CD4-positive, alpha-beta T cell (primary cell): ENCODE measurements around the gene CUL9. TPM values are rescaled to one million over a fixed set of nuclear protein-coding genes. Genes with fewer than 3 reads are reported as not detected.

Experiments used
- ATAC-seq: fragments of 200-7000 bp; cut with Tn5 transposase; one replicate; pipeline ENCODE4 v1.10.0; 2022; ENCODE audit warnings: mild to moderate bottlenecking; ENCODE audit not compliant: poor library complexity
- CTCF ChIA-PET: fragments of 350-600 bp; sonication (Branson Sonifier 250); formaldehyde crosslinking; loops from one replicate; lab custom pipeline; 2021; ENCODE audit warnings: antibody characterized with exemption, inconsistent platforms; lab: Charles Lee
- POLR2A ChIA-PET: fragments of 350-600 bp; sonication (Branson Sonifier 250); formaldehyde crosslinking; loops from one replicate; lab custom pipeline; 2021; ENCODE audit warnings: antibody characterized with exemption, inconsistent platforms; lab: Charles Lee
- DNase-seq, 14 experiments: peaks; one replicate each; pipeline ENCODE4 v3.0.0-alpha.2; 2013 to 2020; ENCODE audit warnings: mixed read lengths in 2 of 14
- H3K27ac ChIP-seq, 2 donors: one replicate each; pipeline versions ENCODE4 v1.5.1 to v1.7.0; 2013; ENCODE audit warnings: low read length in 2 of 2, low read depth in 1 of 2, mild to moderate bottlenecking in 1 of 2
- H3K27me3 ChIP-seq, 2 experiments: 1 replicate in 1 of 2; 2 replicates in 1 of 2; pipeline versions ENCODE4 v1.6.1 to v1.7.0; 2013; ENCODE audit warnings: low read length in 2 of 2, control low read depth in 1 of 2, mild to moderate bottlenecking in 1 of 2, moderate library complexity in 1 of 2; ENCODE audit not compliant: insufficient read depth in 2 of 2, control insufficient read depth in 1 of 2
- H3K36me3 ChIP-seq: one replicate; pipeline ENCODE4 v1.6.1; 2013; ENCODE audit warnings: low read length, control low read depth; ENCODE audit not compliant: insufficient read depth
- H3K4me1 ChIP-seq: one replicate; pipeline ENCODE4 v1.6.1; 2013; ENCODE audit warnings: low read length, control low read depth; ENCODE audit not compliant: insufficient read depth
- H3K4me3 ChIP-seq: one replicate; pipeline ENCODE4 v1.5.1; 2013; ENCODE audit warnings: mild to moderate bottlenecking, low read length, moderate library complexity
- H3K9me3 ChIP-seq, 2 experiments: 1 replicate in 1 of 2; 2 replicates in 1 of 2; pipeline versions ENCODE4 v1.6.1 to v1.7.0; 2013; ENCODE audit warnings: low read length in 2 of 2, mild to moderate bottlenecking in 2 of 2, control low read depth in 1 of 2, moderate library complexity in 1 of 2; ENCODE audit not compliant: control insufficient read depth in 1 of 2, insufficient read depth in 1 of 2
- H3K27ac Mint-ChIP-seq: one replicate; pipeline ENCODE4 v1.8.0; 2020; ENCODE audit warnings: mixed read lengths
- H3K27me3 Mint-ChIP-seq: one replicate; pipeline ENCODE4 v1.8.0; 2021; ENCODE audit warnings: mixed read lengths
- H3K36me3 Mint-ChIP-seq: one replicate; pipeline ENCODE4 v1.8.0; 2021; ENCODE audit warnings: low read depth, mixed read lengths
- H3K4me1 Mint-ChIP-seq: one replicate; pipeline ENCODE4 v1.8.0; 2021; ENCODE audit warnings: low read depth, mixed read lengths
- H3K4me3 Mint-ChIP-seq: one replicate; pipeline ENCODE4 v1.8.0; 2020; ENCODE audit warnings: mild to moderate bottlenecking, mixed read lengths
- H3K9me3 Mint-ChIP-seq: one replicate; pipeline ENCODE4 v1.8.0; 2020; ENCODE audit warnings: mixed read lengths
- CTCF ChIP-seq: fragments of 200-600 bp; IDR thresholded peaks from one replicate; pipeline ENCODE4 v1.8.0; 2022; ENCODE audit warnings: antibody characterized with exemption, mild to moderate bottlenecking
- intact Hi-C, 2 experiments: fragments of 100-400 bp; cut with DNase I in 1 of 2; cut with micrococcal nuclease in 1 of 2; formaldehyde crosslinking; loops; one replicate each; pipeline versions ENCODE4 v1.15.1 to v1.9.0; 2023 to 2025; cut with DNase I, micrococcal nuclease
- total RNA-seq, 174 experiments: library from RNA in 2 of 174; stranded (reverse) in 2 of 174; gene quantifications; one replicate each; pipeline ENCODE4 v1.2.3 and lab custom pipeline; 2021 to 2026

Gene CUL9
- total RNA-seq, 2 experiments from 2014 or later, result 75.5 to 79.2 TPM

DNA sequence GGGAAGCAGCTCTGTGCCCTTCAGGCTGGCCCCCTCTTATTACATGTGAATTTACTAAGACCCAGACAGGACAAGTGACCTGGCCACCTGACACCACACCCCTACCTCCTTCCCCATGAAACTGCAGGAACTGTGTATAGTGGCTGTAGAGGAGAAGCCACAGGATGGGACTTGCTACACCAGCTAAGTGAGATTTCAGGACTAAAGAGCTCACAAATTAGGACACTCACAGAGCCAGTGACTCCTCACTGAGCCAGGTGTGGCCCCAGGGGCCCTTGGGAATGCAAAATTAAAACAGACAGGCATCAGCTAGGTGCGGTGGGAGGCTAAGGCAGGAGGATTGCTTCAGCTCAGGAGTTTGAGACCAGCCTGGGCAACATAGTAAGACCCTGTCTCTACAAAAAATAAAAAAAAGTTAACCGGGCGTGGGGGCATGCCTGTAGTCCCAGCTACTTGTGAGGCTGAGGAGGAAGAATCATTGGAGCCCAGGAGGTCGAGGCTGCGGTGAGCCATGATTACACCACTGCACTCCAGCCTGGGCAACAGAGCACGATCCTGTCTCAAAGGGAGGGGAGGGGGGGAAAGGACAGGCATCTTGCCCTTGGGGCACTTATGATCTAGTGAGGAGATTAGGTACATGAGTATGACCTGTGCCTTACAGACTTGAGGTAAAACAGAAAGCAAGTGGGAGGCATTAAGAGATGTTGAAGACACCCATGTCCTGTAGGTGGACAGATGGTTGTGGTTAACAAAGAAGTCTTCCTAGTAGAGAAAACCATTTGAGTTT lies 34.1 kb upstream of the CUL9 start:
- no peak for ATAC-seq

GRCh38 chr6:43149265-43149664 lies 32.7 kb upstream of the CUL9 start:
- intact Hi-C loops, result no loop called here
- H3K4me3 Mint-ChIP-seq, result no peak overlapping the region
- H3K4me1 Mint-ChIP-seq, result no peaks in the 10 kb centered on the region
- H3K27me3 Mint-ChIP-seq, result no peaks in the 10 kb centered on the region
- CTCF ChIA-PET, result no interaction called here
- POLR2A ChIA-PET, result no interaction called here
- no peak overlapping the region for H3K4me3 ChIP-seq
- peaks cover 0 to 2% of the 10 kb centered on the region in 2 experiments for H3K27me3 ChIP-seq
- no peak overlapping the region for H3K27ac ChIP-seq
- ATAC-seq (no peak), DNase-seq (no peak)
- no peaks in the 10 kb centered on the region for H3K9me3 ChIP-seq
- no peak overlapping the region for H3K27ac Mint-ChIP-seq
- H3K4me1 ChIP-seq, result no peaks in the 10 kb centered on the region
- TF ChIP-seq CTCF, result no peak
- H3K9me3 Mint-ChIP-seq, result no peaks in the 10 kb centered on the region
- H3K36me3 ChIP-seq, result no peaks in the 10 kb centered on the region
- H3K36me3 Mint-ChIP-seq, result no peaks in the 10 kb centered on the region

More for the DNA sequence above, 34.1 kb upstream of the CUL9 start:
- Mint-ChIP-seq H3K9me3 (no peaks in the 10 kb centered on the region), H3K4me3 (no peak overlapping the region), H3K27me3 (no peaks in the 10 kb centered on the region), H3K36me3 (no peaks in the 10 kb centered on the region), H3K27ac (no peak overlapping the region), H3K4me1 (peaks cover 10% of the 10 kb centered on the region)
- Histone ChIP-seq H3K9me3 (no peaks in the 10 kb centered on the region), H3K4me1 (peaks cover 9% of the 10 kb centered on the region), H3K27me3 (peaks cover 0 to 2% of the 10 kb centered on the region in 2 experiments), H3K4me3 (no peak overlapping the region), H3K36me3 (no peaks in the 10 kb centered on the region), H3K27ac (no peak overlapping the region)
- POLR2A ChIA-PET, result no interaction called here
- CTCF ChIA-PET, result no interaction called here
- TF ChIP-seq CTCF, result no peak
- intact Hi-C loops, result no loop called here
- no peak for DNase-seq

- Mint-ChIP-seq H3K9me3 (no peaks in the 10 kb centered on the region), H3K36me3 (no peaks in the 10 kb centered on the region), H3K4me3 (no peak overlapping the region), H3K27ac (no peak overlapping the region), H3K4me1 (no peaks in the 10 kb centered on the region), H3K27me3 (no peaks in the 10 kb centered on the region)
- no peaks in the 10 kb centered on the region for H3K36me3 ChIP-seq
- H3K9me3 ChIP-seq, result no peaks in the 10 kb centered on the region
- H3K4me3 ChIP-seq, result no peak overlapping the region
- CTCF ChIA-PET, result no interaction called here
- H3K4me1 ChIP-seq, result no peaks in the 10 kb centered on the region
- DNase-seq (no peak), ATAC-seq (no peak)
- TF ChIP-seq CTCF, result no peak
- H3K27me3 ChIP-seq, result peaks cover 0 to 2% of the 10 kb centered on the region in 2 experiments
- no peak overlapping the region for H3K27ac ChIP-seq
- POLR2A ChIA-PET, result no interaction called here
- intact Hi-C loops, result no loop called here
Observed at GRCh38 chr6:43150051-43150751, 31.8 kb upstream of the CUL9 start.
